Testis (tissue), 3 donors: ENCODE results near the gene ATP7B. TPM values are rescaled to one million over a fixed set of nuclear protein-coding genes. Genes with fewer than 3 reads are reported as not detected.
A peak's percentile ranks its signal among the peaks of the same experiment; 100 is the strongest.

Source experiments
- DNase-seq: peaks from one replicate; pipeline ENCODE4 v3.0.0-alpha.2; 2019
- H3K27ac ChIP-seq, 2 donors: fragments of 200-600 bp; sonication (generic); one replicate each; pipeline ENCODE4 v1.5.1; 2019
- H3K27me3 ChIP-seq: fragments of 200-600 bp; sonication (generic); one replicate; pipeline ENCODE4 v1.5.1; 2019
- H3K36me3 ChIP-seq: fragments of 200-600 bp; sonication (generic); one replicate; pipeline ENCODE4 v1.5.1; 2017; ENCODE audit warnings: low read depth; ENCODE audit errors: missing control alignments
- H3K4me1 ChIP-seq: fragments of 200-600 bp; sonication (generic); one replicate; pipeline ENCODE4 v1.5.1; 2019
- H3K4me3 ChIP-seq, 2 donors: fragments of 200-600 bp; sonication (generic); one replicate each; pipeline ENCODE4 v1.5.1; 2017 to 2019
- H3K9me3 ChIP-seq: fragments of 200-600 bp; sonication (generic); one replicate; pipeline ENCODE4 v1.5.1; 2017
- CTCF ChIP-seq, 3 experiments: fragments of 450-650 bp in 2 of 3; fragments of 200-600 bp in 1 of 3; sonication (generic) in 1 of 3; IDR thresholded peaks; one replicate each; pipeline ENCODE4 v1.5.1; 2016 to 2019; ENCODE audit warnings: antibody characterized with exemption in 3 of 3, mild to moderate bottlenecking in 2 of 3, moderate library complexity in 1 of 3
- POLR2A ChIP-seq: fragments of 450-650 bp; IDR thresholded peaks from one replicate; pipeline ENCODE4 v1.6.1; 2017; ENCODE audit warnings: antibody characterized with exemption, mild to moderate bottlenecking, moderate library complexity
- WGBS, 2 donors: methylation state at CpG; one replicate each; pipeline ENCODE4 v1.1.5; 2018; 5-methylcytosine and 5-hydroxymethylcytosine counted together
- intact Hi-C: fragments of 100-400 bp; cut with DNase I; formaldehyde crosslinking; loops from one replicate; pipeline ENCODE4 v1.15.1; 2023; ENCODE audit warnings: low total_unique reads
- polyA plus RNA-seq: library from polyadenylated mRNA; stranded (reverse); fragments of 350-450 nt; fragmentation: Illumina TruSeq; extraction: RNeasy Lipid Tissue Mini Kit (QIAGEN cat#74804); gene quantifications from one replicate; pipeline ENCODE4 v1.2.3, GENCODE V29; 2014; ENCODE audit warnings: low read depth, low replicate concordance; ENCODE audit not compliant: insufficient read depth
- total RNA-seq, 2 donors: library from RNA; depleted of rRNA; stranded (reverse); fragments of >200 nt; gene quantifications; one replicate each; pipeline ENCODE4 v1.2.3, GENCODE V29; 2016

ATP7B gene
- total and polyA plus RNA-seq, 3 donors from 2014 or later: 18.7 to 47.9 (median 41.3) TPM

GRCh38 chr13:52003541-52003940 lies 7.7 kb downstream of the ATP7B start:
- 88 to 89% methylated on average over 4 of the region's 4 CpGs for whole genome bisulfite sequencing, 2 donors

GRCh38 chr13:52002361-52002760 lies 8.9 kb downstream of the ATP7B start:
- H3K4me1 ChIP-seq: no peaks in the 10 kb centered on the region
- H3K36me3 ChIP-seq: no peaks in the 10 kb centered on the region
- no peak overlapping the region for H3K27ac ChIP-seq
- intact Hi-C loops: no loop called here
- H3K4me3 ChIP-seq: no peak overlapping the region
- H3K27me3 ChIP-seq: no peaks in the 10 kb centered on the region
- no peaks in the 10 kb centered on the region for H3K9me3 ChIP-seq
- TF ChIP-seq CTCF (IDR thresholded peaks at IDR 0.05): no peak
- no peak for TF ChIP-seq POLR2A
- DNase-seq: no peak
- 67 to 81% methylated on average over 3 to 4 of the region's 4 CpGs for WGBS, 2 donors

More at GRCh38 chr13:52003541-52003940, 7.7 kb downstream of the ATP7B start:
- no peak for DNase-seq
- H3K36me3 ChIP-seq: no peaks in the 10 kb centered on the region
- TF ChIP-seq CTCF (IDR thresholded peaks at IDR 0.05) (no peak), POLR2A (no peak)
- no peaks in the 10 kb centered on the region for H3K27me3 ChIP-seq
- intact Hi-C loops: no loop called here
- no peak overlapping the region for H3K27ac ChIP-seq
- H3K9me3 ChIP-seq: no peaks in the 10 kb centered on the region
- H3K4me1 ChIP-seq: no peaks in the 10 kb centered on the region
- no peak overlapping the region for H3K4me3 ChIP-seq

GRCh38 chr13:52001120-52001731 lies 10.0 kb downstream of the ATP7B start:
- TF ChIP-seq POLR2A (no peak), CTCF (IDR thresholded peaks at IDR 0.05) (peak; percentile 17 to 66 (median 32))
- intact Hi-C loops: no loop called here
- H3K36me3 ChIP-seq: no peaks in the 10 kb centered on the region
- H3K9me3 ChIP-seq: no peaks in the 10 kb centered on the region
- no peak for DNase-seq
- 57 to 65% methylated on average over 3 of the region's 3 CpGs for WGBS, 2 donors
- no peaks in the 10 kb centered on the region for H3K27me3 ChIP-seq
- no peak overlapping the region for H3K4me3 ChIP-seq
- no peak overlapping the region for H3K27ac ChIP-seq
- no peaks in the 10 kb centered on the region for H3K4me1 ChIP-seq

GRCh38 chr13:51999921-52000320 lies 11.3 kb downstream of the ATP7B start:
- Histone ChIP-seq H3K27me3 (no peaks in the 10 kb centered on the region), H3K4me3 (no peak overlapping the region), H3K27ac (no peak overlapping the region), H3K36me3 (no peaks in the 10 kb centered on the region), H3K4me1 (no peaks in the 10 kb centered on the region), H3K9me3 (no peaks in the 10 kb centered on the region)
- intact Hi-C loops: no loop called here
- WGBS, 2 donors: 57 to 75% methylated on average over 1 of the region's 1 CpG
- no peak for TF ChIP-seq CTCF (IDR thresholded peaks at IDR 0.05)
- no peak for DNase-seq

- peak; percentile 38 for DNase-seq
- H3K4me3 ChIP-seq: no peak overlapping the region
- intact Hi-C loops: no loop called here
- 76 to 81% methylated on average over 13 of the region's 13 CpGs for WGBS, 2 donors
- TF ChIP-seq POLR2A (no peak), CTCF (IDR thresholded peaks at IDR 0.05) (no peak)
- H3K27ac ChIP-seq: no peak overlapping the region
- H3K36me3 ChIP-seq: no peaks in the 10 kb centered on the region
- no peaks in the 10 kb centered on the region for H3K4me1 ChIP-seq
- H3K27me3 ChIP-seq: no peaks in the 10 kb centered on the region
- H3K9me3 ChIP-seq: no peaks in the 10 kb centered on the region
These were observed 11.7 kb downstream of the ATP7B start for GRCh38 chr13:51999510-51999911.
